22Rv1 (cell line): ENCODE measurements around the gene ETS1.

Experiments used
- ZFX ChIP-seq: fragments of 450-650 bp; IDR thresholded peaks from 2 replicates; pipeline ENCODE4 v1.6.1; 2017; ENCODE audit warnings: antibody characterized with exemption, borderline replicate concordance
- TF ChIP-seq, protein P1 (sequence below): fragments of 450-650 bp; IDR thresholded peaks from 2 replicates; pipeline ENCODE4 v1.5.1; 2017; ENCODE audit warnings: mild to moderate bottlenecking

DNA sequence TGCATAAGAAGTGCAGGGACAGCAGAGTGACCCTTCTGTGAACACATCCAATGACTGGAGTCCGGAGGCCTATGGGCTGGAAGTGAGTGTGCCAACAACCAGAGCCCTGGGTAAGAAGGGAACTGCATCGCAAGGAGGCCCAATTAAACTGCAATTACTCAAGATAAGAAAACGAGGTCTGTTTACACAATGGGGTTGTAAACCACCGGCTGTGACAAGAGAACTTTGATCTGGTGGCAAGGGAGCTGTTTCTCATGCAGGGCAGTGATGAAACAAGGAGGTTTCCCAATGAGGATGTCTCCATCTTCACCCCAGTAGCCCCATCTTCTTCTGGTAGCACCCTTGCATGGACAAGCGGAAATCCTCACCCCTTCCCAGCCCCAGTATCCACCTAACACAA, 21.5 kb downstream of the ETS1 start:
- TF ChIP-seq, protein P1, sequence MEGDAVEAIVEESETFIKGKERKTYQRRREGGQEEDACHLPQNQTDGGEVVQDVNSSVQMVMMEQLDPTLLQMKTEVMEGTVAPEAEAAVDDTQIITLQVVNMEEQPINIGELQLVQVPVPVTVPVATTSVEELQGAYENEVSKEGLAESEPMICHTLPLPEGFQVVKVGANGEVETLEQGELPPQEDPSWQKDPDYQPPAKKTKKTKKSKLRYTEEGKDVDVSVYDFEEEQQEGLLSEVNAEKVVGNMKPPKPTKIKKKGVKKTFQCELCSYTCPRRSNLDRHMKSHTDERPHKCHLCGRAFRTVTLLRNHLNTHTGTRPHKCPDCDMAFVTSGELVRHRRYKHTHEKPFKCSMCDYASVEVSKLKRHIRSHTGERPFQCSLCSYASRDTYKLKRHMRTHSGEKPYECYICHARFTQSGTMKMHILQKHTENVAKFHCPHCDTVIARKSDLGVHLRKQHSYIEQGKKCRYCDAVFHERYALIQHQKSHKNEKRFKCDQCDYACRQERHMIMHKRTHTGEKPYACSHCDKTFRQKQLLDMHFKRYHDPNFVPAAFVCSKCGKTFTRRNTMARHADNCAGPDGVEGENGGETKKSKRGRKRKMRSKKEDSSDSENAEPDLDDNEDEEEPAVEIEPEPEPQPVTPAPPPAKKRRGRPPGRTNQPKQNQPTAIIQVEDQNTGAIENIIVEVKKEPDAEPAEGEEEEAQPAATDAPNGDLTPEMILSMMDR = no peak
- TF ChIP-seq ZFX = no peak
